DMS 273 treated with DMSO at 0.1 percent for 48 hours (cell line): ENCODE measurements around the gene BTG1.
"Not testable (repeated sequence)": the region's sequence is repeated elsewhere in the genome, so short reads cannot be mapped to it uniquely, and the experiment has no call there.

Experiments used
- DNase-seq: peaks from one replicate; lab custom pipeline; 2025; lab: John Stamatoyannopoulos, UW

BTG1 gene

DNA sequence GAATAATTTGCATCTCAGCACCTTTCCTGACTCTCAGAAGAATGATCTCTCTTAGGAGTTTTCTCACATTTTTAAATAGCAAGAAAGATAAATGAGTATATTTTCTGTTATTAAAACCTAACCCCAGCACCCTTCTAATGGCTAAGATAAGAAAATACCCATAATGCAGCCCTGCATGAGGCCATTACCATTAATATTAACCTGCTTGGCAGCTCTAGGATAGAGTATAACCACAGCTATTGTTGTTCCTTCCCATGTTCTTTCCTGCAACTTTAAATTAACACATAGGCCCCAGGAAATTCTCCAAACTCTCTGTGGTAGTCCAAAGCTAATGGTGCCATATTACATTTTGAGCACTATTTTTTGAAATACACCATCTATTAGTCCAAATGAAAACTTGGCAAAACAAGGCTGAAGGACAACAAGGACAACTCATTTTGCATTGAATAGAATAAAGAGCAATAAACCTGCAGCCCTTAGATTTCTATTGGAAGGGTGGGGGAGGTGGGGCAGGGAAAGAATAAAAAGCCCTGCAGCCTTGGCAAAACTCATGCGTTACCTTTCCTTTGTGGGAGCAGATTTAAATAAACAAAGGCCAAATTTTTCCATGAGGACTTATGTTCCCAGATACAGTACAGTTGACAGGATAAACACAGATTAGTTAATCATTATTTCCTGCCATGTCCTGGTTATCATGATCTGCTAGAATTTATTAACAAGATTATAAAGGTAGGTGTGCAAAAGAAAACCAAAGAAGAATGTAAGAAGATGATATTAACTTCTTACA, 46.9 kb downstream of the BTG1 start:
- no peak for DNase-seq

DNA sequence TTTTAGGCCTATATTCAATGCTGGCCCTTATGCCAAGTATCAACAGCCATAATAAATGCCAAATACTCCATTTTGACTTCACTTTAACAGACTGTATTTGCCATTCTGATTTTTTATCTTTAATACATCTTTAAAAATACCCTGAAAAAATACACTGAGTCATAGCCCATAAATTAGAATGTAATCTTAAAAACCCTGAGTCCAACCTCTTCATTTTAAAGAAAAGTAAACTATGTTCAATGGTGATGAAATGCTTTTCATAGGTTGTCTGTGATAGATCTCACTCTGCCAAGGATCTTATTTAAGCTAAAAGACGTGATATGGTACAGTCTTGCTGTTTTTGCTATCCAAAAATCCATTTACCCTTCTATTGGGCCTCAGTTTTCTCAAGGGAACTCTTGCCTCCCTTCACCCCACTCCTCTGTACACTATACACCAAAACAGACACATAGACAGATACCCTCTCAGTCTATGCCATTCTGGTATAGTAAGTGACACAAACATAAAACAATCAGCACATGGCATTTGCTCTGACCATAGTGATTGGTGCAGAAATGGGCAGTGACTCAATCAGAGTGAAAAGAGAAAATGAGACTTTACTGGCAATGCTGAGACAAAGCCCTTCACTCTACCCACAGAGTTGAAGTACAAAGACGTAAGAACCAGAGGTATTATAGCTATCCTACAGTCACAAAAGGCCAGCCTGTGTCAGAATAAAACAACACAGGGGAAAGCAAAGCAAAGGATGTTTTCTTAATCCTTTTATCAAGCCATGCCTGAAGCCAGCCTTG, 49.1 kb downstream of the BTG1 start:
- DNase-seq, result no peak

DNA sequence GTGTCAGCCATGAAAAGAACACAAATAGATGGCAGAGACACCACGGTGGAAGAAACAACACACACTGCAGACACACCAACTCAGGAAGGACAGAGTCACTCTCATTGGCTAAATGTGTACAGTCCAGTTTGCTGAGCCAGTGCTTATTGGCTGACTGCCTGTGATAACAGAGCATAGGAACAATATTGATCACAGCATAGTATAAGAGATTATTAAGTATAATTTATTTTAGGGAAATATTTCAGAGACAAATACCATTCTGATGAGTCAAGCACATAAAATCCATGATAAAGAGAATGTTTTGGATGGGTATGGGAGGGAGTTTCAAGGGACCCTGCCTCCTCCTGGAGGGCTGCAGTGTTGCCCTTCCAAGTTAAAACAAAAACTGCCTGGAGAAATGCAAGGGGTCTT, 50.9 kb downstream of the BTG1 start:
- DNase-seq, result no peak

DNA sequence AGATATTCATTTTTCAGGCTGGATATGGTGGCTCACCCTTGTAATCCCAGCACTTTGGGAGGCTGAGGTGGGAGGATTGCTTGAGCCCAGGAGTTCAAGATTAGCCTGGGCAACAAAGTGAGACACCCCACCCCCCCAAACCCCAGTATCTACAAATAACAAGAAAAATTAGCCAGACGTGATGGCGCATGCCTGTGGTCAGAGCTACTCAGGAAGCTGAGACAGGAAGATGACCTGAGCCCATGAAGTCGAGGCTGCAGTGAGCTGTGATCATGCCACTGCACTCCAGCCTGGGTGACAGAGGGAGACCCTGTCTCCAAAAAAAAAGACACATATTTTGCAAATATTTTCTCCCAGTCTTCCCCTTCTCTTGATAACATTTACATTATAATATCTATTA, 51.3 kb downstream of the BTG1 start:
- DNase-seq, result not testable (repeated sequence)
